GM19455 (cell line): ENCODE measurements around the gene DNAJA1.
"Not testable (repeated sequence)": the region's sequence is repeated elsewhere in the genome, so short reads cannot be mapped to it uniquely, and the experiment has no call there.

ENCODE experiments used
- ATAC-seq: cut with Tn5 transposase; IDR thresholded peaks from one replicate; pipeline ENCODE4 v1.9.1; 2021; ENCODE audit not compliant: unreplicated experiment

Gene DNAJA1

DNA sequence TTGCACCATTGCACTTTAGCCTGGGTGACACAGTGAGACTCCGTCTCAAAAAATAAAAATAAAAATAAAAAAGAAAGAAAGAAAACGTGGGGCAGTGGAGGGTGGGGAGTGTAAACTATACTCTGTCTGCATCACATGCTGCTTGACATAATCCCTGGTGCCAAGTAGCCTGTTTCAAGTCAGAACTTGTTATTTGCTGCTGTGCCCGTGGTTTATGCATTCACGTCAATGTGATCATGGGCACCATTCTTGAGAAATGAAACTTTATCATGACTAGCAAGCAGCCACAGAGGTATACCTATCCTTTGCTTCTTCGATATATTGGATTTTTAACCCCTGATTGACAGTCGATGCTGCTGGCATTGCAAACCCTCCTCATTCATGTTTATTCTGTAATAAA, 55.5 kb downstream of the DNAJA1 start:
- no peak for ATAC-seq

GRCh38 chr9:33081128-33081851, 56.2 kb downstream of the DNAJA1 start:
- ATAC-seq = peak; percentile 37

DNA sequence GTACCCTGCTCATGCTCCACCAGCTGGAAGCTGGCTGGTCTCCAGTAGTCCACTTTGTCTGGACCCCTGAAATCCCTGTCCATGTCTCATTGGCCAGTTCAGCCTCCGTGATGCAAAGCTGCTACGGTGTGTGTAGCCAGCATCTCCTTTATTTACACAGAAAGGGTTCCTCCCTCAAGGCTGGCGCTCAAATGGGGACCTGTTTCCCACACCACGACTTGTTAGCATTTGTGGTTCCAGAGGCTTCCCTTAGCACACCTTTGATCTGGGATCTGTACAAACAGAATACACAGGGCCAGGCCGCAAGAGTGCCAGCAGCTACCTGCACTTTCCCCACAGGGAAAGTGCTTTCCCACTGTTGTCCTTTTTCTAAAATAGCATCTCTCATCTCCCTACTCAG, 57.1 kb downstream of the DNAJA1 start:
- ATAC-seq = no peak

DNA sequence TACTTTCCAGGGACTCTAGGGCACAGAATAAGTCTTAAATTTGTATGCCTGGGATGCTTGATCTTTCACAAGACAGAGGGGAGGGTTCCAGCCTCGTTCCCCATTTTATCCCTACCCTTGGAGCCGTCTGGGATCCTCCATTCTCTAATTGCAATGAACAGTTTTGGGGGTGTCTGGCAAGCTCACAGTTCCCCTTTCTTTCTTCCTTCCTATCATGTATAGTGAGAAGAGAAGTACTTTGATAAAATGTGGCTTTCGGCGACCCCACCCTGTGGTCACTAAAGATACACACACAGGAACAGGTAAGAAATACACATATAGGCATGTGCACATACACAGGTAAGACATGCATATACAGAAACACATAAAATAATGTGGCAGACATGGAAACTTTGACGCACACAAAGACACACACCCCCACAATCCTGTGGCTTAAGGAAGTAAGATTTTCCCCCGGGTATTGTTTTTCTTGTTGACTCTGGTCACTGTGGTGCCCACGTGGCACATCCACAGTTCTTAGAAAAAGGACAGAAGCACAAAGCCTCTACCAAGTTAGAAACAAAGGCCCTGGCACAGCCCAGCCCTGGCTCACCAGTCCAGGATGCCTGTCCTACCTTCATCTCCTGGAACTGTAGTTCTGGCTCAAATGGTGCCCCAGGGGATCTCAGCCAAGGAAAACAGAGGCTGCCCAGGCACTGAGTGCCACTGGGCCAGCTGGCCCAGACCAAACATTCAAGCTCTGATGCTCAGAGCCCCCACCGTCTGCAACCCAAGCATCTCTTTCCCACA, 57.7 kb downstream of the DNAJA1 start:
- no peak for ATAC-seq

DNA sequence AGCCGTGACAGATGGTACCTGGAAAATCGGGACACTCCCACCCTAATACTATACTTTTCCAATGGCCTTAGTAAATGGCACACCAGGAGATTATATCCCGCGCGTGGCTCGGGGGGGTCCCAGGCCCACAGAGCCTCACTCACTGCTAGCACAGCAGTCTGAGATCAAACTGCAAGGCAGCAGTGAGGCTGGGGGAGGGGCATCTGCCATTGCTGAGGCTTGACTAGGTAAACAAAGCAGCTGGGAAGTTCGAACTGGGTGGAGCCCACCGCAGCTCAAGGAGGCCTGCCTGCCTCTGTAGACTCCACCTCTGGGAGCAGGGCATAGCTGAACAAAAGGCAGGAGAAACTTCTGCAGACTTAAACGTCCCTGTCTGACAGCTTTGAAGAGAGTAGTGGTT, 60.6 kb downstream of the DNAJA1 start:
- not testable (repeated sequence) for ATAC-seq
